MM.1S (cell line): ENCODE measurements around the gene ZNF446.

Experiments used
- DNase-seq: peaks from one replicate; pipeline ENCODE4 v3.0.0-alpha.2; 2015
- H2AFZ ChIP-seq: fragments of 300-600 bp; sonication (generic); 2 replicates; pipeline ENCODE4 v1.6.0; 2016; ENCODE audit warnings: antibody characterized with exemption, low read length
- H3F3A ChIP-seq: fragments of 300-600 bp; sonication (generic); 2 replicates; pipeline ENCODE4 v1.6.1; 2016; ENCODE audit warnings: mild to moderate bottlenecking, antibody characterized with exemption, low read length, moderate library complexity, mixed read lengths; ENCODE audit not compliant: insufficient read depth
- H3K27ac ChIP-seq: fragments of 300-600 bp; sonication (generic); 2 replicates; pipeline ENCODE4 v1.5.1; 2016; ENCODE audit warnings: mild to moderate bottlenecking, low read length
- H3K27me3 ChIP-seq: fragments of 300-600 bp; sonication (generic); replicated peaks from 2 replicates; pipeline ENCODE4 v1.6.0; 2016; ENCODE audit warnings: low read length; ENCODE audit not compliant: insufficient read depth
- H3K36me3 ChIP-seq: fragments of 300-600 bp; sonication (generic); replicated peaks from 2 replicates; pipeline ENCODE4 v1.6.1; 2016; ENCODE audit warnings: mild to moderate bottlenecking, low read length, mixed read lengths; ENCODE audit not compliant: insufficient read depth
- H3K4me1 ChIP-seq: fragments of 300-600 bp; sonication (generic); 2 replicates; pipeline ENCODE4 v1.6.1; 2016; ENCODE audit warnings: low read length, mixed read lengths
- H3K4me2 ChIP-seq: fragments of 300-600 bp; sonication (generic); 2 replicates; pipeline ENCODE4 v1.6.0; 2016; ENCODE audit warnings: low read depth, low read length
- H3K4me3 ChIP-seq: fragments of 300-600 bp; sonication (generic); 2 replicates; pipeline ENCODE4 v1.5.1; 2016; ENCODE audit warnings: low read length, mixed read lengths
- H3K79me2 ChIP-seq: fragments of 300-600 bp; sonication (generic); 2 replicates; pipeline ENCODE4 v1.6.1; 2016; ENCODE audit warnings: mixed run types, low read length, mixed read lengths
- H3K9ac ChIP-seq: fragments of 300-600 bp; sonication (generic); 2 replicates; pipeline ENCODE4 v1.6.1; 2016; ENCODE audit warnings: low read length, mixed read lengths
- H3K9me2 ChIP-seq: fragments of 300-600 bp; sonication (generic); replicated peaks from 2 replicates; pipeline ENCODE4 v1.6.1; 2016; ENCODE audit warnings: mild to moderate bottlenecking, low read length, mixed read lengths; ENCODE audit not compliant: insufficient read depth
- H3K9me3 ChIP-seq: fragments of 300-600 bp; sonication (generic); replicated peaks from 2 replicates; pipeline ENCODE4 v1.6.1; 2016; ENCODE audit warnings: mild to moderate bottlenecking, low read length, mixed read lengths; ENCODE audit not compliant: insufficient read depth
- H4K20me1 ChIP-seq: fragments of 300-600 bp; sonication (generic); 2 replicates; pipeline ENCODE4 v1.6.1; 2016; ENCODE audit warnings: mild to moderate bottlenecking, low read length, moderate library complexity, mixed read lengths; ENCODE audit not compliant: insufficient read depth
- EZH2 ChIP-seq: fragments of 300-600 bp; sonication (generic); optimal IDR thresholded peaks from 2 replicates; pipeline ENCODE3; 2017; ENCODE audit warnings: low read depth, mild to moderate bottlenecking, antibody characterized with exemption, low read length, mixed read lengths
- EZH2phosphoT487 ChIP-seq: fragments of 300-600 bp; sonication (generic); IDR thresholded peaks from 2 replicates; pipeline ENCODE4 v1.6.1; 2018; ENCODE audit warnings: antibody characterized with exemption, low read length
- TF ChIP-seq, protein P1 (sequence below): fragments of 300-600 bp; sonication (generic); IDR thresholded peaks from 2 replicates; pipeline ENCODE4 v1.5.1; 2016; ENCODE audit warnings: antibody characterized with exemption, low read length, mixed read lengths

Gene ZNF446

DNA sequence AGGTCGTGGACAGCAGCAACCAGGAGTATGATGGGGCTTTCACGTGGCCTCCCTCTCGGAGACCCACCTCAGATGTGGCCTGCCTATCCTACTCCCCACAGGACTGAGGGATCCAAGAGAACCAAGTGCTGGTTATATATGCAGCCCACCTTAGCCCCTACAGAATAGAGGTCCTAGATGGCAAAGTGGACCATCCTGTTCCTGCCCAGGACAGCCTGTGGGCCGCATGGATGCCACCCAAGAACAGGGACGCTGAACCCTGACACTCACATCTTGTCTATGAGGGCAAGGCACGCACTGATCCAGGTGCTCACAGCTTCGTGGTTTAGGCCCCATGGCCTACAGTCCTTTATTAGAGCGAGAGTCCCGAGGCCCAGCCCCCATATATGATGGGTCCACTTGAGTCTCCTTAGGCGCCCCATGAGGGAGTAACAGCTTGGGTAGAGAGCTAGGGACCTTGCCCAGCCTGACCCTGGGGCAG lies 37.1 kb downstream of the ZNF446 start:
- Histone ChIP-seq H3K4me3 (no peak overlapping the region), H4K20me1 (no peaks in the 10 kb centered on the region), H3K4me1 (no peaks in the 10 kb centered on the region), H3K9me3 (no peaks in the 10 kb centered on the region), H3K79me2 (peaks cover 3% of the 10 kb centered on the region), H3K9me2 (no peaks in the 10 kb centered on the region), H3K4me2 (no peak overlapping the region), H2AFZ (no peak overlapping the region), H3K27me3 (no peaks in the 10 kb centered on the region), H3K9ac (no peak overlapping the region), H3K27ac (no peak overlapping the region), H3F3A (no peaks in the 10 kb centered on the region), H3K36me3 (no peaks in the 10 kb centered on the region)
- no peak for DNase-seq
- TF ChIP-seq EZH2: no peak
- TF ChIP-seq EZH2phosphoT487: no peak
- TF ChIP-seq, protein P1, sequence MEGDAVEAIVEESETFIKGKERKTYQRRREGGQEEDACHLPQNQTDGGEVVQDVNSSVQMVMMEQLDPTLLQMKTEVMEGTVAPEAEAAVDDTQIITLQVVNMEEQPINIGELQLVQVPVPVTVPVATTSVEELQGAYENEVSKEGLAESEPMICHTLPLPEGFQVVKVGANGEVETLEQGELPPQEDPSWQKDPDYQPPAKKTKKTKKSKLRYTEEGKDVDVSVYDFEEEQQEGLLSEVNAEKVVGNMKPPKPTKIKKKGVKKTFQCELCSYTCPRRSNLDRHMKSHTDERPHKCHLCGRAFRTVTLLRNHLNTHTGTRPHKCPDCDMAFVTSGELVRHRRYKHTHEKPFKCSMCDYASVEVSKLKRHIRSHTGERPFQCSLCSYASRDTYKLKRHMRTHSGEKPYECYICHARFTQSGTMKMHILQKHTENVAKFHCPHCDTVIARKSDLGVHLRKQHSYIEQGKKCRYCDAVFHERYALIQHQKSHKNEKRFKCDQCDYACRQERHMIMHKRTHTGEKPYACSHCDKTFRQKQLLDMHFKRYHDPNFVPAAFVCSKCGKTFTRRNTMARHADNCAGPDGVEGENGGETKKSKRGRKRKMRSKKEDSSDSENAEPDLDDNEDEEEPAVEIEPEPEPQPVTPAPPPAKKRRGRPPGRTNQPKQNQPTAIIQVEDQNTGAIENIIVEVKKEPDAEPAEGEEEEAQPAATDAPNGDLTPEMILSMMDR: no peak

DNA sequence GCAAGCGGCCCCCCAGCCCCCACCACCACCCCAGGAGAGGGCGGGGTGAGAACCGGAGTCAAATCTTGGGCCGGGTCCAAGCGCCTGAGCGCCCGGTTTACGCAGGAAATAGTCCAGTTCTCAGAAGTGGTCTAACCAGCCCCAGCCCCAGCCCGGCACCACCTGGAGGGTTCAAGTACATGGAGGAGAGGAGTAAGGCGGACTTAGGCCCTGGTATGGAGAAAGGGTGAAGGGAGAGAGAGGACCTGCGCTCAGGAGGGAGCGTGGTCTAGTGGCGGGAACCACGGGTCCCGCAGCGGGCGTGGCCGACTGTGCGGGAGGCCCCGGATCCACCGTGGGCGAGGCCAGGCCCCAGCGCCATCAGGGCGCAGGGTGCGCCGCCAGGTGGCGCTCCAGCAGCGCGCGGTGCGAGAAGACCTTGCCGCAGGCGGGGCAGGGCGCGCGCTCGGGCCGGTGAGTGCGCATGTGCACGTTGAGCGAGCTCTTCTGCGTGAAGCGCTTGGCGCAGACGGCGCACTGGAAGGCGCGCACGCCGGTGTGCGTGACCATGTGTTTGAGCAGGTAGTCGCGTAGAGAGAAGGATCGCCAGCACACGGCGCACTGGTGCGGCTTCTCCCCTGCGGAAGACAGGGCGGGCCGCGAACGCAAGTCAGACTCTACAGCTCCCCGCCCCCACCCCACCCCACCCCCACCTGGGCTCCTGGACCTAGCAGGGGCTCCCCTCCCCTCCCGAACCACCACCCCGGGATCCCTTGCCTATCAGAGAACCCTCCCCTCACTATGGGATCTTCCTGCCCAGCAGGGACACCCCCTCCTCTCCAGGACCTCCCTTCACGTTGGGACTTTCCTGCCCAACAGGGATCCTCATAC lies 37.8 kb downstream of the ZNF446 start:
- Histone ChIP-seq H3K36me3 (no peaks in the 10 kb centered on the region), H3K79me2 (peaks cover 10% of the 10 kb centered on the region), H3K4me1 (peaks cover 5% of the 10 kb centered on the region; the same call in 1 of the 2 replicates), H3K27me3 (no peaks in the 10 kb centered on the region), H3K9ac (no peak overlapping the region), H3K4me3 (no peak overlapping the region; the same call in 1 of the 2 replicates), H3K9me2 (no peaks in the 10 kb centered on the region), H3K4me2 (no peak overlapping the region), H3K27ac (no peak overlapping the region), H3F3A (peaks cover 3% of the 10 kb centered on the region; the same call in 1 of the 2 replicates), H4K20me1 (no peaks in the 10 kb centered on the region), H3K9me3 (no peaks in the 10 kb centered on the region), H2AFZ (no peak overlapping the region)
- no peak for DNase-seq
- TF ChIP-seq EZH2: no peak
- TF ChIP-seq, protein P1: no peak
- TF ChIP-seq EZH2phosphoT487: no peak

DNA sequence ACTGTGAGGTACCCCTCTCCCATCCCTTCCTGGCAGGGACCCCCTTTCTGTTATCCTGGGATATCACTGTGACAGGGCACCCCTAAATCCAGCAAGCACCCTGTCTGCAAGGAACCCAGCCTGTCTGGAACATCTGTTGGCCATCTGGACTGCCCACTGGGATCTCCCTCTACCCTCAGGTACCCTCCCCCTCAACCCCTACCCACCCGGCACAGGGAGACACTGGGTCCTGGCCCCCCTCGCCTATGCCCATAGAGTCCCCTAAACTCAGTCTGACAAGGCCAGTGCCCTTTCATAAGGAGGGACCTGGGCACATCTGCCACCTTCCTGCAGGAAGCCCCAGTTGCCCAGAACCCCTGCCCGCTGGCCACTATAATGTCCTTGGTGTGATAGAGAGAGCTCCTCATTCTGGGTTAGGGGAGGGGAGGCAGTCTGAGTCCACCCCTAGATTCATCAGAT lies 38.4 kb downstream of the ZNF446 start:
- H3K4me2 ChIP-seq: no peak overlapping the region
- no peak overlapping the region for H3K27ac ChIP-seq
- no peaks in the 10 kb centered on the region for H3K36me3 ChIP-seq
- no peak overlapping the region for H3K9ac ChIP-seq
- no peak overlapping the region for H2AFZ ChIP-seq
- H3F3A ChIP-seq: peaks cover 9% of the 10 kb centered on the region; the same call in 1 of the 2 replicates
- TF ChIP-seq EZH2 (no peak), EZH2phosphoT487 (no peak)
- TF ChIP-seq, protein P1: no peak
- H3K9me2 ChIP-seq: no peaks in the 10 kb centered on the region
- no peak for DNase-seq
- H3K9me3 ChIP-seq: no peaks in the 10 kb centered on the region
- H3K79me2 ChIP-seq: peaks cover 13% of the 10 kb centered on the region
- peaks cover 5% of the 10 kb centered on the region; the same call in 1 of the 2 replicates for H3K4me1 ChIP-seq
- H4K20me1 ChIP-seq: no peaks in the 10 kb centered on the region
- H3K4me3 ChIP-seq: no peak overlapping the region; the same call in 1 of the 2 replicates
- H3K27me3 ChIP-seq: no peaks in the 10 kb centered on the region
